HCT116 (cell line): ENCODE measurements around the gene PLVAP. TPM values are rescaled to one million over a fixed set of nuclear protein-coding genes. Genes with fewer than 3 reads are reported as not detected.

Experiments
- ATAC-seq: fragments of 200-7000 bp; cut with Tn5 transposase; 2 replicates; pipeline ENCODE4 v1.9.1; 2020; ENCODE audit warnings: mild to moderate bottlenecking, moderate library complexity
- BruUV-seq: library from RNA; stranded (reverse); fragments of 400-500 nt; replicated peaks from 2 replicates; lab custom pipeline; 2021; lab: Mats Ljungman, UMichigan
- CTCF ChIA-PET: fragments of 300-600 bp; sonication (Branson Sonifier 250); formaldehyde crosslinking; loops from one replicate; lab custom pipeline; 2021; ENCODE audit warnings: antibody characterized with exemption; lab: Charles Lee
- POLR2A ChIA-PET: fragments of 300-600, 350-600 bp; sonication (Branson Sonifier 250); formaldehyde crosslinking; loops from one replicate; lab custom pipeline; 2021; ENCODE audit warnings: antibody characterized with exemption; lab: Charles Lee
- RAD21 ChIA-PET, 2 experiments: fragments of 300-600 bp; sonication (Branson Sonifier 250); formaldehyde crosslinking; loops; one replicate each; lab custom pipeline; 2023; ENCODE audit warnings: low total read pairs in 2 of 2; ENCODE audit not compliant: uncharacterized antibody in 2 of 2, unreplicated experiment in 2 of 2, low non-redundant PET in 1 of 2; lab: Charles Lee
- DNase-seq: peaks from one replicate; pipeline ENCODE4 v3.0.0-alpha.2; 2010; ENCODE audit warnings: low read depth, low spot score
- H2AFZ ChIP-seq: fragments of 200-600 bp; shearing (Covaris generic), sonication (generic); 2 replicates; pipeline ENCODE4 v1.6.1; 2017; ENCODE audit warnings: low read depth, mixed run types, mixed read lengths, antibody characterized with exemption, low read length; ENCODE audit not compliant: poor library complexity, severe bottlenecking
- H3K27ac ChIP-seq: 2 replicates; pipeline ENCODE4 v1.5.1; 2012; ENCODE audit warnings: low read depth, low read length
- H3K27me3 ChIP-seq: fragments of 200-600 bp; sonication (generic); 2 replicates; pipeline ENCODE4 v1.6.1; 2016; ENCODE audit warnings: mixed run types, low read length, mixed read lengths; ENCODE audit not compliant: insufficient read depth
- H3K36me3 ChIP-seq, 2 experiments: fragments of 200-500 bp in 1 of 2; fragments of 200-600 bp in 1 of 2; sonication (Bioruptor generic) in 1 of 2; sonication (generic) in 1 of 2; 2 replicates each; pipeline versions ENCODE4 v1.5.1 to v1.6.1; 2014 to 2016; ENCODE audit warnings: low read length in 2 of 2, inconsistent platforms in 1 of 2, mixed read lengths in 1 of 2, mixed run types in 1 of 2; ENCODE audit not compliant: insufficient read depth in 2 of 2, control insufficient read depth in 1 of 2
- H3K4me1 ChIP-seq, 2 experiments: fragments of 200-600 bp in 1 of 2; sonication (generic) in 1 of 2; 2 replicates each; pipeline versions ENCODE4 v1.5.1 to v1.6.1; 2012 to 2017; ENCODE audit warnings: low read length in 2 of 2, inconsistent platforms in 1 of 2, mild to moderate bottlenecking in 1 of 2, mixed read lengths in 1 of 2, mixed run types in 1 of 2, moderate library complexity in 1 of 2; ENCODE audit not compliant: insufficient read depth in 2 of 2, control insufficient read depth in 1 of 2
- H3K4me2 ChIP-seq: fragments of 200-600 bp; sonication (generic); 2 replicates; pipeline ENCODE4 v1.6.1; 2017; ENCODE audit warnings: mixed run types, low read length, mixed read lengths
- H3K4me3 ChIP-seq, 2 experiments: fragments of 200-600 bp in 1 of 2; sonication (generic) in 1 of 2; replicated peaks in 1 of 2; 2 replicates each; pipeline ENCODE4 v1.5.1; 2011 to 2016; ENCODE audit warnings: low read length in 2 of 2, control low read depth in 1 of 2, low read depth in 1 of 2, mild to moderate bottlenecking in 1 of 2, mixed read lengths in 1 of 2, mixed run types in 1 of 2
- H3K79me2 ChIP-seq: fragments of 200-600 bp; sonication (generic); 2 replicates; pipeline ENCODE4 v1.6.1; 2017; ENCODE audit warnings: mild to moderate bottlenecking, mixed run types, low read length, moderate library complexity, mixed read lengths; ENCODE audit not compliant: insufficient read depth
- H3K9ac ChIP-seq: fragments of 200-600 bp; sonication (generic); 2 replicates; pipeline ENCODE4 v1.6.1; 2016; ENCODE audit warnings: low read length, mixed read lengths
- H3K9me2 ChIP-seq: fragments of 200-600 bp; sonication (generic), shearing (Covaris generic); 2 replicates; pipeline ENCODE4 v1.6.1; 2017; ENCODE audit warnings: mixed run types, mild to moderate bottlenecking, moderate library complexity; ENCODE audit not compliant: insufficient read depth
- H3K9me3 ChIP-seq, 2 experiments: fragments of 200-500 bp in 1 of 2; fragments of 200-600 bp in 1 of 2; sonication (Bioruptor generic) in 1 of 2; sonication (generic) in 1 of 2; 2 replicates each; pipeline ENCODE4 v1.6.1; 2014 to 2017; ENCODE audit warnings: low read length in 2 of 2, mixed read lengths in 2 of 2, inconsistent platforms in 1 of 2, low read depth in 1 of 2, mild to moderate bottlenecking in 1 of 2, mixed run types in 1 of 2, moderate library complexity in 1 of 2; ENCODE audit not compliant: control insufficient read depth in 1 of 2, insufficient read depth in 1 of 2
- H4K20me1 ChIP-seq: fragments of 200-600 bp; sonication (generic), shearing (Covaris generic); 2 replicates; pipeline ENCODE4 v1.6.1; 2017; ENCODE audit warnings: mixed run types, mild to moderate bottlenecking, moderate library complexity; ENCODE audit not compliant: insufficient read depth
- ATF3 ChIP-seq: IDR thresholded peaks from 2 replicates; pipeline ENCODE4 v1.6.1; 2012
- CEBPB ChIP-seq: IDR thresholded peaks from 2 replicates; pipeline ENCODE4 v1.6.1; 2012; ENCODE audit warnings: low read depth
- CTCF ChIP-seq, 3 experiments: fragments of 200-600 bp in 1 of 3; sonication (generic) in 1 of 3; IDR thresholded peaks in 2 of 3; conservative IDR thresholded peaks in 1 of 3; 2 replicates each; pipeline ENCODE4 v1.5.1; 2012 to 2017; ENCODE audit warnings: low read depth in 2 of 3, low read length in 2 of 3, antibody characterized with exemption in 1 of 3, borderline replicate concordance in 1 of 3, control low read depth in 1 of 3, mild to moderate bottlenecking in 1 of 3, mixed read lengths in 1 of 3, mixed run types in 1 of 3, moderate library complexity in 1 of 3; ENCODE audit not compliant: insufficient read depth in 1 of 3
- EZH2 ChIP-seq: fragments of 200-600 bp; sonication (generic); IDR thresholded peaks from 2 replicates; pipeline ENCODE4 v1.6.1; 2017; ENCODE audit warnings: antibody characterized with exemption, mixed run types
- EZH2phosphoT487 ChIP-seq: fragments of 200-600 bp; IDR thresholded peaks from 2 replicates; pipeline ENCODE4 v1.6.1; 2018; ENCODE audit warnings: antibody characterized with exemption, borderline replicate concordance
- FOSL1 ChIP-seq: IDR thresholded peaks from 2 replicates; pipeline ENCODE4 v1.6.1; 2012; ENCODE audit warnings: low read depth
- JUND ChIP-seq: IDR thresholded peaks from 2 replicates; pipeline ENCODE4 v1.6.1; 2012
- POLR2A ChIP-seq: IDR thresholded peaks from 2 replicates; pipeline ENCODE4 v1.7.0; 2011; ENCODE audit warnings: borderline replicate concordance; ENCODE audit not compliant: insufficient read depth, insufficient read length; ENCODE audit errors: extremely low read depth
- POLR2AphosphoS5 ChIP-seq: IDR thresholded peaks from 2 replicates; pipeline ENCODE4 v1.6.1; 2011; ENCODE audit warnings: mild to moderate bottlenecking, low read depth, low read length, moderate library complexity
- RAD21 ChIP-seq: IDR thresholded peaks from 2 replicates; pipeline ENCODE4 v1.6.1; 2012; ENCODE audit warnings: low read depth, mild to moderate bottlenecking
- REST ChIP-seq: IDR thresholded peaks from 2 replicates; pipeline ENCODE4 v1.6.1; 2012; ENCODE audit warnings: low read depth
- SIN3A ChIP-seq: IDR thresholded peaks from 2 replicates; pipeline ENCODE4 v1.6.1; 2012; ENCODE audit warnings: low read depth
- SP1 ChIP-seq: IDR thresholded peaks from 2 replicates; pipeline ENCODE4 v1.6.1; 2012; ENCODE audit warnings: low read depth
- TCF7L2 ChIP-seq: IDR thresholded peaks from 2 replicates; pipeline ENCODE4 v1.7.0; 2011; ENCODE audit warnings: borderline replicate concordance, inconsistent platforms; ENCODE audit not compliant: insufficient read depth, insufficient read length; ENCODE audit errors: extremely low read depth
- YY1 ChIP-seq: IDR thresholded peaks from 2 replicates; pipeline ENCODE4 v1.6.1; 2011; ENCODE audit warnings: low read length, low read depth, moderate library complexity, mild to moderate bottlenecking; ENCODE audit not compliant: insufficient replicate concordance; ENCODE audit errors: extremely low read depth
- ZNF274 ChIP-seq: fragments of 200-500 bp; sonication (Bioruptor generic); IDR thresholded peaks from 2 replicates; pipeline ENCODE4 v1.6.1; 2014; ENCODE audit warnings: mild to moderate bottlenecking, low read depth, low read length, inconsistent platforms
- intact Hi-C: fragments of 100-400 bp; cut with micrococcal nuclease; formaldehyde crosslinking; loops from 2 replicates; pipeline ENCODE4 v1.10.0; 2022
- total RNA-seq: library from RNA; stranded (reverse); gene quantifications from one replicate; pipeline ENCODE4 v1.2.1, GENCODE V29; 2021; ENCODE audit not compliant: unreplicated experiment
- TF ChIP-seq, protein P1 (sequence below): IDR thresholded peaks from 2 replicates; pipeline ENCODE4 v1.6.1; 2011; ENCODE audit warnings: mild to moderate bottlenecking, low read length, moderate library complexity; ENCODE audit not compliant: insufficient replicate concordance; ENCODE audit errors: extremely low read depth
- TF ChIP-seq, protein P2 (sequence below): IDR thresholded peaks from 2 replicates; pipeline ENCODE4 v1.6.1; 2012

Gene PLVAP
- total RNA-seq, 1 experiment from 2014 or later: 0.47 TPM

- Histone ChIP-seq H3K27ac (peak overlapping the region; percentile 11; the same call in 1 of the 2 replicates), H3K9me2 (no peaks in the 10 kb centered on the region), H3K27me3 (no peaks in the 10 kb centered on the region), H3K9me3 (no peaks in the 10 kb centered on the region), H3K79me2 (no peaks in the 10 kb centered on the region), H3K9ac (peak overlapping the region; percentile 35; the same call in 1 of the 2 replicates), H4K20me1 (no peaks in the 10 kb centered on the region), H2AFZ (peak overlapping the region; percentile 78), H3K4me2 (peak overlapping the region; percentile 75), H3K4me1 (peaks cover 11 to 35% of the 10 kb centered on the region in 2 experiments), H3K4me3 (peak overlapping the region; percentile 40 to 55), H3K36me3 (no peaks in the 10 kb centered on the region)
- DNase-seq (peak; percentile 80), ATAC-seq (peak; percentile 96)
- ChIA-PET RAD21 (interaction anchor here in 1 of 2 experiments (0.7 kb wide), 1 partner anchor 43 kb away, joined by 6 read pairs; no protein-coding TSS in a partner anchor), POLR2A (no interaction called here), CTCF (interaction anchor here (0.7 to 1.5 kb wide), 4 partner anchors 76 to 215 kb away, joined by 3 to 9 read pairs (median 4); no protein-coding TSS in a partner anchor)
- intact Hi-C loops: loop anchor here (1.0 kb wide), 1 partner anchor 75 kb away; no protein-coding TSS in a partner anchor
- BruUV-seq: no TSS peak
- TF ChIP-seq ZNF274: no peak
- TF ChIP-seq, protein P1, sequence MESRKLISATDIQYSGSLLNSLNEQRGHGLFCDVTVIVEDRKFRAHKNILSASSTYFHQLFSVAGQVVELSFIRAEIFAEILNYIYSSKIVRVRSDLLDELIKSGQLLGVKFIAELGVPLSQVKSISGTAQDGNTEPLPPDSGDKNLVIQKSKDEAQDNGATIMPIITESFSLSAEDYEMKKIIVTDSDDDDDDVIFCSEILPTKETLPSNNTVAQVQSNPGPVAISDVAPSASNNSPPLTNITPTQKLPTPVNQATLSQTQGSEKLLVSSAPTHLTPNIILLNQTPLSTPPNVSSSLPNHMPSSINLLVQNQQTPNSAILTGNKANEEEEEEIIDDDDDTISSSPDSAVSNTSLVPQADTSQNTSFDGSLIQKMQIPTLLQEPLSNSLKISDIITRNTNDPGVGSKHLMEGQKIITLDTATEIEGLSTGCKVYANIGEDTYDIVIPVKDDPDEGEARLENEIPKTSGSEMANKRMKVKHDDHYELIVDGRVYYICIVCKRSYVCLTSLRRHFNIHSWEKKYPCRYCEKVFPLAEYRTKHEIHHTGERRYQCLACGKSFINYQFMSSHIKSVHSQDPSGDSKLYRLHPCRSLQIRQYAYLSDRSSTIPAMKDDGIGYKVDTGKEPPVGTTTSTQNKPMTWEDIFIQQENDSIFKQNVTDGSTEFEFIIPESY: no peak
- TF ChIP-seq CTCF (IDR thresholded peaks at IDR 0.05 in 2 of 3, conservative IDR thresholded peaks at IDR 0.05 in 1 of 3; ENCODE audit: borderline replicate concordance in 1 of 3, insufficient read depth in 1 of 3, low read depth in 2 of 3, low read length in 2 of 3): peak; percentile 60 to 64 (median 62)
- TF ChIP-seq EZH2: no peak
- TF ChIP-seq RAD21: peak; percentile 79
- no peak for TF ChIP-seq FOSL1
- TF ChIP-seq TCF7L2: no peak
- TF ChIP-seq REST: no peak
- TF ChIP-seq EZH2phosphoT487: no peak
- no peak for TF ChIP-seq YY1
- TF ChIP-seq CEBPB: no peak
- TF ChIP-seq, protein P2, sequence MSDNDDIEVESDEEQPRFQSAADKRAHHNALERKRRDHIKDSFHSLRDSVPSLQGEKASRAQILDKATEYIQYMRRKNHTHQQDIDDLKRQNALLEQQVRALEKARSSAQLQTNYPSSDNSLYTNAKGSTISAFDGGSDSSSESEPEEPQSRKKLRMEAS: peak; percentile 70
- TF ChIP-seq SP1: peak; percentile 77
- TF ChIP-seq POLR2AphosphoS5: peak; percentile 39; the same call in 1 of the 2 replicates
- no peak for TF ChIP-seq JUND
- no peak for TF ChIP-seq SIN3A
- TF ChIP-seq POLR2A: no peak
- no peak for TF ChIP-seq ATF3
Observed at GRCh38 chr19:17390665-17391370, 13.7 kb upstream of the PLVAP start.
